K562 (cell line): ENCODE measurements around the gene ATP2B1. TPM values are rescaled to one million over a fixed set of nuclear protein-coding genes. Genes with fewer than 3 reads are reported as not detected.

ENCODE experiments used
- ATAC-seq: fragments of 200-7000 bp; cut with Tn5 transposase; 3 replicates; pipeline ENCODE4 v1.9.1; 2020; ENCODE audit warnings: moderate library complexity
- BruUV-seq: library from RNA; stranded (reverse); fragments of 400-500 nt; replicated peaks from 2 replicates; lab custom pipeline; 2021; lab: Mats Ljungman, UMichigan
- CTCF ChIA-PET: fragments of 300-600 bp; formaldehyde crosslinking; extraction: SDS; loops from one replicate; lab custom pipeline; 2021; ENCODE audit warnings: low intra/inter-chr PET ratio; lab: Yijun Ruan, JAX
- POLR2A ChIA-PET: fragments of 300-600, 350-650 bp; sonication (Branson Sonifier 250); formaldehyde crosslinking; extraction: SDS; loops from one replicate; lab custom pipeline; 2021; ENCODE audit warnings: antibody characterized with exemption, inconsistent platforms; lab: Yijun Ruan, JAX
- DNase-seq, 4 experiments: peaks; one replicate each; pipeline versions ENCODE4 v3.0.0 to v3.0.0-alpha.2; 2011 to 2018; ENCODE audit warnings: low spot score in 3 of 4, mixed read lengths in 3 of 4; ENCODE audit errors: extremely low read depth in 1 of 4
- FAIRE-seq: peaks from 2 replicates; lab custom pipeline; 2011; peaks lifted over from hg19 to GRCh38; lab: Jason Lieb, UNC
- H2AFZ ChIP-seq: 2 replicates; pipeline ENCODE4 v1.6.0; 2011; ENCODE audit warnings: low read depth, low read length, control low read depth, inconsistent platforms
- H3K27ac ChIP-seq: fragments of 200-600 bp; 3 replicates; pipeline ENCODE4 v1.8.0; 2011; ENCODE audit warnings: low read depth, mild to moderate bottlenecking, control low read depth, inconsistent platforms, low read length, moderate library complexity, mixed read lengths; ENCODE audit errors: extremely low read depth
- H3K27me3 ChIP-seq, 2 experiments: fragments of 300-600 bp in 1 of 2; 2 replicates in 1 of 2; 3 replicates in 1 of 2; pipeline versions ENCODE4 v1.6.0 to v1.8.0; 2011; ENCODE audit warnings: inconsistent platforms in 2 of 2, low read length in 2 of 2, mild to moderate bottlenecking in 1 of 2, mixed read lengths in 1 of 2, moderate library complexity in 1 of 2; ENCODE audit not compliant: control insufficient read depth in 2 of 2, insufficient read depth in 2 of 2
- H3K36me3 ChIP-seq: fragments of 300-600 bp; 3 replicates; pipeline ENCODE4 v1.8.0; 2011; ENCODE audit warnings: mild to moderate bottlenecking, low read length, inconsistent platforms; ENCODE audit not compliant: control insufficient read depth, insufficient read depth
- H3K4me1 ChIP-seq, 2 experiments: fragments of 200-600 bp in 1 of 2; replicated peaks in 1 of 2; 2 replicates in 1 of 2; 3 replicates in 1 of 2; pipeline versions ENCODE4 v1.5.1 to v1.8.0; 2011; ENCODE audit warnings: inconsistent platforms in 2 of 2, low read length in 2 of 2, mild to moderate bottlenecking in 1 of 2, mixed read lengths in 1 of 2, moderate library complexity in 1 of 2; ENCODE audit not compliant: control insufficient read depth in 2 of 2, insufficient read depth in 2 of 2
- H3K4me2 ChIP-seq: 2 replicates; pipeline ENCODE4 v1.6.1; 2011; ENCODE audit warnings: low read length, control low read depth, inconsistent platforms, mixed read lengths; ENCODE audit not compliant: insufficient read depth
- H3K4me3 ChIP-seq: fragments of 200-600 bp; sonication (generic), shearing (Covaris generic); 2 replicates; pipeline ENCODE4 v1.5.1; 2016; ENCODE audit warnings: control low read depth, inconsistent platforms
- H3K79me2 ChIP-seq: fragments of 200-600 bp; 3 replicates; pipeline ENCODE4 v1.8.0; 2011; ENCODE audit warnings: low read length, inconsistent platforms; ENCODE audit not compliant: control insufficient read depth, insufficient read depth
- H3K9ac ChIP-seq, 2 experiments: 2 replicates each; pipeline versions ENCODE4 v1.6.0 to v1.6.1; 2011; ENCODE audit warnings: low read depth in 2 of 2, low read length in 2 of 2, control low read depth in 1 of 2, inconsistent platforms in 1 of 2, mild to moderate bottlenecking in 1 of 2, mixed read lengths in 1 of 2; ENCODE audit not compliant: insufficient read depth in 1 of 2
- H3K9me1 ChIP-seq: one replicate; pipeline ENCODE4 v1.6.0; 2011; ENCODE audit warnings: inconsistent platforms, mild to moderate bottlenecking, low read length, moderate library complexity; ENCODE audit not compliant: control insufficient read depth, insufficient read depth
- H3K9me3 ChIP-seq: replicated peaks from 2 replicates; pipeline ENCODE4 v1.5.1; 2011; ENCODE audit warnings: low read depth, low read length, inconsistent platforms; ENCODE audit not compliant: control insufficient read depth, insufficient read depth
- H4K20me1 ChIP-seq: replicated peaks from 2 replicates; pipeline ENCODE4 v1.6.1; 2011; ENCODE audit warnings: low read length, inconsistent platforms, mixed read lengths; ENCODE audit not compliant: control insufficient read depth, insufficient read depth
- BCOR ChIP-seq: fragments of 450-650 bp; IDR thresholded peaks from 2 replicates; pipeline ENCODE4 v1.6.1; 2016
- MXI1 ChIP-seq: IDR thresholded peaks from 2 replicates; pipeline ENCODE4 v1.6.1; 2011; ENCODE audit warnings: low read depth, mild to moderate bottlenecking, improper control_type of control experiment, low read length
- PHTF2 ChIP-seq: fragments of 250-450 bp; sonication (Bioruptor Pico); IDR thresholded peaks from 2 replicates; pipeline ENCODE4 v1.5.0; 2021; ENCODE audit warnings: mild to moderate bottlenecking
- TOE1 ChIP-seq, 2 experiments: fragments of 450-650 bp in 1 of 2; sonication (generic) in 1 of 2; formaldehyde crosslinking in 1 of 2; IDR thresholded peaks; 2 replicates each; pipeline versions ENCODE4 v1.7.1 to v1.8.0; 2016 to 2022; ENCODE audit warnings: borderline replicate concordance in 2 of 2, mild to moderate bottlenecking in 2 of 2, antibody characterized with exemption in 1 of 2, inconsistent platforms in 1 of 2, low read depth in 1 of 2, missing genetic modification reagents in 1 of 2, moderate library complexity in 1 of 2
- ZNF445 ChIP-seq: fragments of 250-450 bp; sonication (Bioruptor Pico); IDR thresholded peaks from 2 replicates; pipeline ENCODE4 v1.4.0; 2020; ENCODE audit warnings: low read depth, mild to moderate bottlenecking, moderate library complexity
- WGBS: fragments of 100-300 bp; shearing (Covaris generic); methylation state at CpG from one replicate; pipeline ENCODE4 v1.1.6; 2016; ENCODE audit warnings: low coverage, mixed read lengths; ENCODE audit not compliant: insufficient coverage; ENCODE audit errors: missing lambda C conversion rate; 5-methylcytosine and 5-hydroxymethylcytosine counted together
- in situ Hi-C: fragments of 300-500 bp; cut with MboI; formaldehyde crosslinking; loops from 4 replicates; pipeline ENCODE4 v1.15.0; 2018; ENCODE audit warnings: inconsistent platforms, mixed read lengths
- intact Hi-C: fragments of 100-400 bp; cut with micrococcal nuclease; formaldehyde crosslinking; loops from 2 replicates; pipeline ENCODE4 v1.14.2; 2022
- polyA plus RNA-seq, 8 experiments: library from polyadenylated mRNA; depleted of rRNA in 4 of 8; stranded (reverse) in 5 of 8; unstranded in 3 of 8; fragments of >200 nt; fragmentation: Nextera tagmentation in 2 of 8; fragmentation: Illumina TruSeq in 1 of 8; extraction: Ambion mirVana in 2 of 8; extraction: Trizol in 1 of 8; gene quantifications; 2 replicates each; pipeline versions ENCODE4 v1.2.1 to v1.2.3, GENCODE V29; 2011 to 2014; ENCODE audit warnings: inconsistent platforms in 1 of 8, missing spikeins in 1 of 8
- total RNA-seq, 7 experiments: library from RNA; depleted of rRNA in 6 of 7; stranded (reverse); fragments of >200 nt in 6 of 7; fragmentation: Illumina TruSeq in 2 of 7; extraction: Trizol in 2 of 7; gene quantifications; 2 replicates each; pipeline versions ENCODE4 v1.2.1 to v1.2.3, GENCODE V29; 2011 to 2021; ENCODE audit warnings: low replicate concordance in 1 of 7
- TF ChIP-seq, protein P1 (sequence below): sonication (generic); formaldehyde crosslinking; IDR thresholded peaks from 2 replicates; pipeline ENCODE4 v1.8.1; 2022; ENCODE audit warnings: missing genetic modification reagents
- TF ChIP-seq, protein P2 (sequence below), 3 experiments: fragments of 200-800 bp in 1 of 3; fragments of 250-450 bp in 1 of 3; fragments of 450-650 bp in 1 of 3; sonication (Bioruptor Pico) in 1 of 3; sonication (Bioruptor generic) in 1 of 3; formaldehyde crosslinking in 1 of 3; IDR thresholded peaks; 2 replicates each; pipeline versions ENCODE4 v1.6.1 to v1.8.0; 2016 to 2022; ENCODE audit warnings: mild to moderate bottlenecking in 2 of 3, missing genetic modification characterization in 2 of 3, missing compliant biosample characterization in 1 of 3, moderate library complexity in 1 of 3
- TF ChIP-seq, protein P3 (sequence below): fragments of 450-650 bp; IDR thresholded peaks from 2 replicates; pipeline ENCODE4 v1.6.1; 2017; ENCODE audit warnings: mild to moderate bottlenecking, moderate library complexity
- TF ChIP-seq, protein P4 (sequence below): IDR thresholded peaks from 2 replicates; pipeline ENCODE4 v1.6.1; 2011; ENCODE audit warnings: borderline replicate concordance, low read depth, mild to moderate bottlenecking, moderate library complexity, low read length; ENCODE audit not compliant: insufficient read depth, poor library complexity, severe bottlenecking

Gene ATP2B1
- total and polyA plus RNA-seq, 9 of the 15 experiments (the other 6 are each of a cell fraction or from before 2014, with no cell fraction given), result 8.6 to 39.0 (median 27.8) TPM

DNA sequence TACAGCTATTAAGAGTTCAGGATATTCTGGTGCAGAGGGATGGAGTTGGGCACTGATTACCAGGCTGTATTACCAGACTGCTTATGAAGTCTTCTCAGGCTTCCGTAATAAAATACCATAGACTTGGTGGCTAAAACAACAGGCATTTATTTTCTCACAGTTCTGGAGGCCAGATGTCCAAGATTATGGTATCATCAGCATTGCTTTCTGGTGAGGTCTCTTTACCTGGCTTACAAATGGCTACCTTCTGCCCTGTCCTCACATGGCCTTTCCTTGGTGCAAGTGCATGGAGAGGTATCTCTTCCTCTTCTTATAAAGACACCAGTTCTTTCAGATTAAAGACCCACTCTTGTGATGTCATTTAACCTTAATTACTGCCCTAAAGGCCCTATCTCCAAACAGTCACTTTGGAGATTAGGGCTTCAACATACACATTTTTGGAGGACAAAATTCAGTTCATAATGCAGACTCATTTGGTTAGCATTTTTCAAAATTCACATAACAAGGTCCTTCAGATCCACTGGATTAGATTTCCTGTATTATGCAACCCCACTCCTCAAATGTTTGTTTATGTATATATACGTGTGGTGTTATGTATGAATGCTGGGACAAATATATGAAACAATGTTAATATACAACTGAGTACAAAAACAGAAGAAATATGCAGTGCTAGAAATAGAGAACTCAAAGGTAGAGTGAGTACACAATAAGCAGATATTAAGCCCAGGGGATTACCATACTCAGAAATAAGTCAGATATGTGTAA lies 9.3 kb upstream of the ATP2B1 start:
- Histone ChIP-seq H3K4me1 (no peaks in the 10 kb centered on the region), H3K27me3 (no peaks in the 10 kb centered on the region), H4K20me1 (no peaks in the 10 kb centered on the region), H3K9me3 (no peaks in the 10 kb centered on the region), H3K9ac (no peak overlapping the region), H3K4me3 (no peak overlapping the region), H3K9me1 (no peaks in the 10 kb centered on the region), H3K36me3 (no peaks in the 10 kb centered on the region), H3K4me2 (no peak overlapping the region), H2AFZ (no peak overlapping the region), H3K27ac (no peak overlapping the region), H3K79me2 (no peaks in the 10 kb centered on the region)
- ChIA-PET POLR2A (interaction anchor here (1.1 kb wide), 1 partner anchor 9 kb away, joined by 4 read pairs; no protein-coding TSS in a partner anchor), CTCF (no interaction called here)
- no peak for FAIRE-seq
- in situ Hi-C loops (no loop called here), intact Hi-C loops (no loop called here)
- DNase-seq, result no peak
- BruUV-seq, result no TSS peak
- WGBS, result 27% methylated on average over 2 of the region's 2 CpGs
- ATAC-seq, result no peak
- TF ChIP-seq, protein P1, sequence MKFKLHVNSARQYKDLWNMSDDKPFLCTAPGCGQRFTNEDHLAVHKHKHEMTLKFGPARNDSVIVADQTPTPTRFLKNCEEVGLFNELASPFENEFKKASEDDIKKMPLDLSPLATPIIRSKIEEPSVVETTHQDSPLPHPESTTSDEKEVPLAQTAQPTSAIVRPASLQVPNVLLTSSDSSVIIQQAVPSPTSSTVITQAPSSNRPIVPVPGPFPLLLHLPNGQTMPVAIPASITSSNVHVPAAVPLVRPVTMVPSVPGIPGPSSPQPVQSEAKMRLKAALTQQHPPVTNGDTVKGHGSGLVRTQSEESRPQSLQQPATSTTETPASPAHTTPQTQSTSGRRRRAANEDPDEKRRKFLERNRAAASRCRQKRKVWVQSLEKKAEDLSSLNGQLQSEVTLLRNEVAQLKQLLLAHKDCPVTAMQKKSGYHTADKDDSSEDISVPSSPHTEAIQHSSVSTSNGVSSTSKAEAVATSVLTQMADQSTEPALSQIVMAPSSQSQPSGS (CRISPR knock-in tag), result no peak
- TF ChIP-seq, protein P2, sequence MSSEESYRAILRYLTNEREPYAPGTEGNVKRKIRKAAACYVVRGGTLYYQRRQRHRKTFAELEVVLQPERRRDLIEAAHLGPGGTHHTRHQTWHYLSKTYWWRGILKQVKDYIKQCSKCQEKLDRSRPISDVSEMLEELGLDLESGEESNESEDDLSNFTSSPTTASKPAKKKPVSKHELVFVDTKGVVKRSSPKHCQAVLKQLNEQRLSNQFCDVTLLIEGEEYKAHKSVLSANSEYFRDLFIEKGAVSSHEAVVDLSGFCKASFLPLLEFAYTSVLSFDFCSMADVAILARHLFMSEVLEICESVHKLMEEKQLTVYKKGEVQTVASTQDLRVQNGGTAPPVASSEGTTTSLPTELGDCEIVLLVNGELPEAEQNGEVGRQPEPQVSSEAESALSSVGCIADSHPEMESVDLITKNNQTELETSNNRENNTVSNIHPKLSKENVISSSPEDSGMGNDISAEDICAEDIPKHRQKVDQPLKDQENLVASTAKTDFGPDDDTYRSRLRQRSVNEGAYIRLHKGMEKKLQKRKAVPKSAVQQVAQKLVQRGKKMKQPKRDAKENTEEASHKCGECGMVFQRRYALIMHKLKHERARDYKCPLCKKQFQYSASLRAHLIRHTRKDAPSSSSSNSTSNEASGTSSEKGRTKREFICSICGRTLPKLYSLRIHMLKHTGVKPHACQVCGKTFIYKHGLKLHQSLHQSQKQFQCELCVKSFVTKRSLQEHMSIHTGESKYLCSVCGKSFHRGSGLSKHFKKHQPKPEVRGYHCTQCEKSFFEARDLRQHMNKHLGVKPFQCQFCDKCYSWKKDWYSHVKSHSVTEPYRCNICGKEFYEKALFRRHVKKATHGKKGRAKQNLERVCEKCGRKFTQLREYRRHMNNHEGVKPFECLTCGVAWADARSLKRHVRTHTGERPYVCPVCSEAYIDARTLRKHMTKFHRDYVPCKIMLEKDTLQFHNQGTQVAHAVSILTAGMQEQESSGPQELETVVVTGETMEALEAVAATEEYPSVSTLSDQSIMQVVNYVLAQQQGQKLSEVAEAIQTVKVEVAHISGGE (CRISPR knock-in tag; IDR thresholded peaks at IDR 0.05), result no peak
- TF ChIP-seq MXI1, result no peak
- TF ChIP-seq, protein P3, sequence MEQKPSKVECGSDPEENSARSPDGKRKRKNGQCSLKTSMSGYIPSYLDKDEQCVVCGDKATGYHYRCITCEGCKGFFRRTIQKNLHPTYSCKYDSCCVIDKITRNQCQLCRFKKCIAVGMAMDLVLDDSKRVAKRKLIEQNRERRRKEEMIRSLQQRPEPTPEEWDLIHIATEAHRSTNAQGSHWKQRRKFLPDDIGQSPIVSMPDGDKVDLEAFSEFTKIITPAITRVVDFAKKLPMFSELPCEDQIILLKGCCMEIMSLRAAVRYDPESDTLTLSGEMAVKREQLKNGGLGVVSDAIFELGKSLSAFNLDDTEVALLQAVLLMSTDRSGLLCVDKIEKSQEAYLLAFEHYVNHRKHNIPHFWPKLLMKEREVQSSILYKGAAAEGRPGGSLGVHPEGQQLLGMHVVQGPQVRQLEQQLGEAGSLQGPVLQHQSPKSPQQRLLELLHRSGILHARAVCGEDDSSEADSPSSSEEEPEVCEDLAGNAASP, result no peak
- TF ChIP-seq TOE1 (IDR thresholded peaks at IDR 0.05; ENCODE audit: borderline replicate concordance), result no peak
- TF ChIP-seq TOE1 (CRISPR knock-in tag; IDR thresholded peaks at IDR 0.05; ENCODE audit: borderline replicate concordance, low read depth), result no peak
- TF ChIP-seq ZNF445 (CRISPR knock-in tag), result no peak
- TF ChIP-seq, protein P4, sequence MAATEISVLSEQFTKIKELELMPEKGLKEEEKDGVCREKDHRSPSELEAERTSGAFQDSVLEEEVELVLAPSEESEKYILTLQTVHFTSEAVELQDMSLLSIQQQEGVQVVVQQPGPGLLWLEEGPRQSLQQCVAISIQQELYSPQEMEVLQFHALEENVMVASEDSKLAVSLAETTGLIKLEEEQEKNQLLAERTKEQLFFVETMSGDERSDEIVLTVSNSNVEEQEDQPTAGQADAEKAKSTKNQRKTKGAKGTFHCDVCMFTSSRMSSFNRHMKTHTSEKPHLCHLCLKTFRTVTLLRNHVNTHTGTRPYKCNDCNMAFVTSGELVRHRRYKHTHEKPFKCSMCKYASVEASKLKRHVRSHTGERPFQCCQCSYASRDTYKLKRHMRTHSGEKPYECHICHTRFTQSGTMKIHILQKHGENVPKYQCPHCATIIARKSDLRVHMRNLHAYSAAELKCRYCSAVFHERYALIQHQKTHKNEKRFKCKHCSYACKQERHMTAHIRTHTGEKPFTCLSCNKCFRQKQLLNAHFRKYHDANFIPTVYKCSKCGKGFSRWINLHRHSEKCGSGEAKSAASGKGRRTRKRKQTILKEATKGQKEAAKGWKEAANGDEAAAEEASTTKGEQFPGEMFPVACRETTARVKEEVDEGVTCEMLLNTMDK, result no peak
- TF ChIP-seq PHTF2, result no peak
- no peak for TF ChIP-seq BCOR
